ENCODE data around the gene CLDN7. TPM values are rescaled to one million over a fixed set of nuclear protein-coding genes. Genes with fewer than 3 reads are reported as not detected.

CLDN7 gene
- total RNA-seq, 1 donor from 2014 or later = 0.99 TPM

DNA sequence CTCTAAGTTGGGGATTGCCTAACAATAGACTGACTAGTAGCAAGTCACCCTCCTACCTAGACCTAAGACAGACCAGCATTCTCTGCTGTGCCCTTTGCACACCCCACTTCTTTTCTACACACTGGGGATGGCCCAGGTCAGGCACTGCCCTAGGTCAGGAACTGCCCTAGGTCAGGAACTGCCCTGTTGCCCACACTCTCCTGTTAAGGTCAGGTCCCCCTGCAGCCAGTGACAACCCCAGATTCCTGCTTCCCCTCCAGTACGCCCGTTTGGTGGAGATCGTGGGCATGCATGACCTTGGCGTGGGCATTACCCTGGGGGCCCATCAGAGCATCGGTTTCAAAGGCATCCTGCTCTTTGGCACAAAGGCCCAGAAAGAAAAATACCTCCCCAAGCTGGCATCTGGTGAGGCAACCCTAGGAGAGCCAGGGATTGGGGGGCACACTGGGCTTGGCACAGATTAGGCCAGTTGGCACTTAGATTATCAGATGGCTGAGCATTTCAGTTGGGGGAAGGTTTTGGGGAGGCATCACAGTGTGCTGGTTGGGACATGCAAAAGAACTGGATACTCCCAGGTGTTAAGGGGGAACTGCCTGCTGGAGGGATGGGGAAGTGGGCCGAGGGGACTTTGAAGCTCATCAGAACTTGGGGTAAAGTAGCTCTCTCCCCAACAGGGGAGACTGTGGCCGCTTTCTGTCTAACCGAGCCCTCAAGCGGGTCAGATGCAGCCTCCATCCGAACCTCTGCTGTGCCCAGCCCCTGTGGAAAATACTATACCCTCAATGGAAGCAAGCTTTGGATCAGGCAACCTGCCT is 40.8 kb downstream of the CLDN7 start:
- DNase-seq (ENCODE audit: low read depth in 2 of 2) = no peak

DNA sequence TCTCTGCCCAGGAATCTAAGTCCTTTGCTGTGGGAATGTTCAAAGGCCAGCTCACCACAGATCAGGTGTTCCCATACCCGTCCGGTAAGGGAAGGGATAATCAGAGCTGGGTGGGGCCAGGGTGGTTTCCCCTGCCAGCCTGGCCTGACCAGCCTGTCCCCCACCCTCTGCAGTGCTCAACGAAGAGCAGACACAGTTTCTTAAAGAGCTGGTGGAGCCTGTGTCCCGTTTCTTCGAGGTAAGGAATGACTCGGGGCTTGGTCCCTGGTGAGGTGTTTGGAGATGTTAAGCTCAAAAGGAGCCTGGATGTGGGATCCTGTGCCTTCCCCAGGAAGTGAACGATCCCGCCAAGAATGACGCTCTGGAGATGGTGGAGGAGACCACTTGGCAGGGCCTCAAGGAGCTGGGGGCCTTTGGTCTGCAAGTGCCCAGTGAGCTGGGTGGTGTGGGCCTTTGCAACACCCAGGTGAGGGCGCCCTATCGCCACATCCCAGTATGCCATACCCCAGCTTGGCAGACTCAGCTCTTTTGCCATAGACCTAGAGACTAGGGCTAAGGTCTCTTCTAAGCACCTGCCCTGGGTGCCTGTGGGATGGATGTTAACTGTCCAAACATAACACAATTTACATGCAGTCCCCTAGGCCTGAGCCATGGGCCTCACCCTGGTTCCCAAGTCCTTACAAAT is 41.5 kb downstream of the CLDN7 start:
- peak; percentile 84 to 86 for DNase-seq (ENCODE audit: low read depth in 2 of 2)

DNA sequence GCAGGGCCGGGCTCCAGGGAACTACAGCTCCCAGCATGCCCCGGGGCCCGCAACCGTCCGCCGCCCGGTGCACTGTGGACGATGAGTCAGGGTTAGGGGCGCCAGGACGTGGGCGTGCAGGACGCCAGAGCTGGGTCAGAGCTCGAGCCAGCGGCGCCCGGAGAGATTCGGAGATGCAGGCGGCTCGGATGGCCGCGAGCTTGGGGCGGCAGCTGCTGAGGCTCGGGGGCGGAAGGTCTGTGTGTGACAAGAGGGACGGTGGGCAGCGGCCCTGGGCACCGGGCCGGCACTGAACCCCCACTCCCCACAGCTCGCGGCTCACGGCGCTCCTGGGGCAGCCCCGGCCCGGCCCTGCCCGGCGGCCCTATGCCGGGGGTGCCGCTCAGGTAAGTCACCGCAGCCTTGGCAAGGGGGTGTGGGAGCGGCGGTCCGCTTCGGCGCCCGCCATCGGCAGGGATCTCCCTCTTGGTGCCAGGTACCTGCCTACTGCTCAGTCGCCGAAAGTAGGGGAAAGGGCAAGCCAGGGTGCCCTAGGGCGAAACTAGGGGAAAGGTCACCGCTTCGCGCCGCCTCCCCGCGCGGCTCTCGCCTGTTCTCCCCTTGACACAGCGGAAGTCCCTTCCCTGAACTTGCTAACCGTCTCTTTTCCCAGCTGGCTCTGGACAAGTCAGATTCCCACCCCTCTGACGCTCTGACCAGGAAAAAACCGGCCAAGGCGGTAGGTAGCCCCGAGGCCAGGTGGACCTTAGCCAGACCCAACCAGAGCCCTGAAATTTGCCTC is 42.3 kb downstream of the CLDN7 start, which contains the start of the genes ACADVL and DLG4:
ACADVL (plus strand) TSS at position 127 of the 781 bp plus-strand sequence; CDS start at position 174, 47 bp downstream.
DLG4 (minus strand) TSS at position 25 of the 781 bp plus-strand sequence.
- peak; percentile 83 to 89 for DNase-seq (ENCODE audit: low read depth in 2 of 2)

DNA sequence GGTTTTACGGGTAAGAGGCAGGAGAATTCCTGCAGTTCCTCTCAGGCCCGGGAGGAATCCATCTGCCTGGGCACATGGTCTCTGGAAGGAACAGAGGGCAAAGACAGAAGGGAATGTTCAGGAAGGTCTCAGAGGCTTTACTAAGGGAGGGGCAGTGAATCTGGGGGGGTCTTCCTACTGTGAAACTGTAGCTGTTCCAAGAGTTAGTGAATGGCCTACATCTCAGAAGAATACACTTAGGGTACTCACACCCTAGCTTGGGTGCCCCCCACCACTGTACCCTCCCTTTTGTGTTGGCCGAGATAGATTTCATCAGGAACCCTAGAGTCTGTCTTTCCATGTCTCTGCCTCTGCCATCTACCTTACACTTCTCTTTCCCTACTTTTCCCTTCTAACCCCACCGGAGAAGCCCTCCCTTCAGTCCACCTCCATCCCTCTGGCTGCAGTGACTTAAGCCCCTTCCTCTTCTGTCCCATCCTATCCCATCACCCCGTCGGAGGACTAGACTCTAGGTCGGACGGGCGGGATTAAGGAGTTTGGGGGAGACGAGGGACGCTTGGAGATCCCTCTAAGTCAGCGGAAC is 43.0 kb downstream of the CLDN7 start:
- DNase-seq (ENCODE audit: low read depth in 2 of 2) = no peak

DNA sequence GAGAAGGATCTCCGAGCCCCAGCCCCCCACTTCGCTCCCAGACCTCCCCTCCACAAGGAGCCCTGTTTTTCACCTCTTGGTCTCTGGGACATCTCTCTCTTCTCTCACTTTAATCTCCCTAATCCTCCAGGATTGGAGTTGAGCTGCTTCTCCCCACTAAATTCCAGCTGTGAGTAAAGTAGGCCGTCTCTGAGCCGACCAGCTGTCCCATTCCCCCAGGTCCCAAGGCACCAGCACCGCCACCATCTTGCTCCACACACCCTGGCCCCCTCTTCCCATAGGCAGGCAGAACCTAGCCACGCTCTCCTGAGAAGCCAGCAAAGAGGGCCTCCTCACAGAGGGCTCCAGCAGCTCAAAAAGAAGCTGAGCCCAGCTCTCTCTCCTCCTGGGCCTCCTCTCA is 43.5 kb downstream of the CLDN7 start:
- DNase-seq (ENCODE audit: low read depth in 2 of 2) = no peak

DNA sequence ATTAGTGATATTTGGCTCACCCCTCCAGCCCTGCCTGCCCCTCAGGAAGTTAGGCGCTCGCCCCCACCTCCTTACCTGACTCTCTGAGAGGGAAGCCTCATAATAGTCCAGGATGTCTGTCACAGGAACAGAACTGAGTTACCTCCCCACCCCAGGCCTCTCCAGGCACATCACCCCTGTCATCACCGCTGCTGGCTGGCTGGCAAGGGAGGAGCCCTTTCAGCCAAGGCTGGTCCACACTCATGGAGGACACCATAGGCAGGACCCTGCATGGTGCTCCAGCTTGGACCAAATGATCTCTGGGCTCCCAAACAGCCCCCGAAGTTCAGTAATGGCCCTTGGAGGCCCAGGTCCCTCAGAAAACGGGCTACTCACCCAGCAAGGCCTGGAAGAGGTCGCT is 44.1 kb downstream of the CLDN7 start:
- DNase-seq (ENCODE audit: low read depth in 2 of 2) = no peak

DNA sequence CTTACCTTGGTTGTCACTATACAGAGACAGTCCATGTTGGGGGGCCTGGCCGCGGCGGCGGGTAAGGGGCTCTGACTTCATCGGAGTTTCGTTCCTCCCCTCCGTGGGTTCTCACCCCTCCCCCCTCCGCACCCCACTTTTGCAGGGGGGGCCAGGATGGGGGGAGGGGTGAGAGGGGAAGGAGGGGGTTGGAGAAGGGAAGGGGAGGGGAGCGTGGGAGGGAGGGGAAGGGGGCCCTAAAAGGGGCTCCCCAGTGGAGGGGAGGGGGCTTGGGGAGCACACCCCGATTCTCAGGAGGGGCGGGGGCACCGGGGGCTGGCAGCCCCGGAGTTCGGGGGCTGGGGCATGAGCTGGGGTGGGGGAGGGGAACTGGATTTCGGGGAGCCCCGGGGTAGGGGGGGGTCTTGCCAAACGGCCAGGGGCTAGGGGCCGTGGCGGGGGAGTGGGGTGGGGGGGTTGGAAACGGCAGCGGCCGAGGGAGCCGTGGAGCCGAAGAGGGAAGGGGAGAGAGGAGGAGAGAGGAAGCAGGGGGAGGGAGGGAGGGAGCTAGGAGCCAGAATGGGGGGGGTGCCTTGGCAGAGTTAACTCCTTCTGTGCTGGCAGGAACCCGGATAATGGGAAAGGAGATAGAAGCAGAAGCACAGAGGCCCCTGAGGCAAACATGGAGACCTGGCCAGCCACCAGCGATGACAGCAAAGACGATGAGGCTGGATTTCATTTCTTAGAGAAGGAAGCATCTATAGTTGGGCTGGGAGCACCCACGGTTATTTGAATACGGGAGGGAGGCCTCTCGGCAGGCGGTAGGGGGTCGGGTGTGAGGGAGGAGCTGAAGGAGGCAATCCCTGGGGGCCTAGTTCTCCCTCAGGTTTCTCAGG is 44.9 kb downstream of the CLDN7 start:
- DNase-seq (ENCODE audit: low read depth in 2 of 2) = peak; percentile 71 to 72

DNA sequence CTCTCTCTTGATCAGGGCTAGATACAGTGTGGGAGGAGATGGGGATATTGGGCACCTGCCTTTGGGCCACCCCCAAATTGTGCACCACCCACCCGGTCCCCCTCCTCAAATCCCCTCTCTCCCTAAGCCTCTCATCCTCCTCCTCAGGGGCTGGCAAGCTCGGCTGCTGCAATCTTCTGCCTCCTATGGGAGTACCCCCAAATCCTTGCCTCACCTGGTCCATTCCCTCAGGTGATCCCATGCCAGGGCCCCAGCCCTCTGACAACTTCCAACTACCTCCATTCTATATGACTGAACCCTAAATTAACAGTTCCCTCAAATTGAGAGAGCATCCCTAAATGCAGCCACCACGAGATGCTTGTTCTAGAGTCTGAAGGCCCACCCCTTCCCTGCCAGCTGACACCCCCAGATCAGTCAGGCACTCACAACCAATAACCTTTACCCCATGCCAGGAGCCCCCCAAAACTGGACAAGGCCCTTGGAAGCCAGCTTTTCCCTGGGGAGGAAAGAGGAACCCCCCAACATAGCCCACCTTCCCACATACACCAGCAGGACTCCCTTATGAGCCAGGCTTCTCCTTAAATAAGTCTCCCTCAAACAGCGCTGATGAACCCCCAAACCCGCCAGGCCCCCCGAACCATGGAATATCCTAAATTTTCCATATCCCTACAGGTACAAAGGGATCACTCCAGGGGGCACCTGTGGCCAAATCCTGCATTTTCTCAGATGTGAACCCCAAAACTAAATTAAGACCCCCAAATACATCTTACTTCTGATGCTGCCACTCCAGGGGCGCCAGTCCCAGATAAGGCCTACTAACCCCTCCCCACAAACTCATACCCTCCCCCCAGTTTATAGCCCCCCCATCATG is 45.8 kb downstream of the CLDN7 start:
- no peak for DNase-seq (ENCODE audit: low read depth in 2 of 2)

DNA sequence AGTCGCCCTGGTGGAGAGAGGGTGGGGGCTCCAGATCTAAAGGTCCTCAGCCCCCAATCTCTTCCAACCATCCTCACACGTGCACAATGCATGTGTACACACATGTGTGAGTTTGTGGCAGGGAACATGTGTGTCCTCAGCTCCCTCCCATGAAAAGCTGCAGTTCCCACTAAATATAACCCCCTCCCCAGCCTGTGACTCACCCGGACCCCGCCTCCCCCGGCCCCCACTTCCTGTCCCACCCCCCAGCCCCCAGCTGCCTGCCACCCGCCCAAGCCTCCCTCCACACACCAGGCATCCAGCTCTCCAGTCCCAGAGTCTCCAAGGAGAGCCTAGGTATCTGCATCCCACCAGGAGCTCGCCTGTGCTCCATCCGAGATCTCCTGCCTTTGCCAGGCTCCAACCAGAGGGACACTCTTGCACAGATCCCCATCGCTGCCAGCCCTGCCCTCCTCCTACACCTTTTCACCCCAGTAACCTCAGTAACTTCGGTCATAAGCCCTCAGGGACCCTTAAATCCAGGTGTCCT is 46.6 kb downstream of the CLDN7 start:
- DNase-seq (ENCODE audit: low read depth in 2 of 2) = peak in 1 of 2 donors; percentile 32

DNA sequence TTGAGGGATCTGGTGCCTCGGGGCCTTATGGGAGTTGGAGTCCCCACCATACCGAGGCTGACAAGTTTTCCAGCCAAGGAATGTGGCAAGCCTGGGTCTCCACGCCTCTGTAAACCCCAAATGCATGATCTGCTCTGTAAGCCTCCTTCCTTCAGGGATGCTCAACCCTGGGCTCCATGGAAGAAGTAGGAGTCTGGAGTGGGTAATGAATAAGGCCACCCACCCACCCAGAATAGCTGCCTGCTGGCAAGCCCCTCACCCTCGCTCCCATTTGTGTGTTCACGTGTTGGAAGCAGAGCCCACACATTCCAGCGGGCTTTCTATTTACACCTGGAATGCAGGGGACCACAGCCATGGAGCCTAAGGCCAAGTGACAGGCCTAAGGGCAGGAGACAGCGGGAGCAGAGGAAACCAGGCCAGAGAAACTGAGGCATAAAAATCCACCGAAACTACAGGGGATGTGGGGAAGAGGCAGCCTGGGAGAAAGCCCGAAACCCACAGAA is 47.1 kb downstream of the CLDN7 start:
- no peak for DNase-seq (ENCODE audit: low read depth in 2 of 2)

DNA sequence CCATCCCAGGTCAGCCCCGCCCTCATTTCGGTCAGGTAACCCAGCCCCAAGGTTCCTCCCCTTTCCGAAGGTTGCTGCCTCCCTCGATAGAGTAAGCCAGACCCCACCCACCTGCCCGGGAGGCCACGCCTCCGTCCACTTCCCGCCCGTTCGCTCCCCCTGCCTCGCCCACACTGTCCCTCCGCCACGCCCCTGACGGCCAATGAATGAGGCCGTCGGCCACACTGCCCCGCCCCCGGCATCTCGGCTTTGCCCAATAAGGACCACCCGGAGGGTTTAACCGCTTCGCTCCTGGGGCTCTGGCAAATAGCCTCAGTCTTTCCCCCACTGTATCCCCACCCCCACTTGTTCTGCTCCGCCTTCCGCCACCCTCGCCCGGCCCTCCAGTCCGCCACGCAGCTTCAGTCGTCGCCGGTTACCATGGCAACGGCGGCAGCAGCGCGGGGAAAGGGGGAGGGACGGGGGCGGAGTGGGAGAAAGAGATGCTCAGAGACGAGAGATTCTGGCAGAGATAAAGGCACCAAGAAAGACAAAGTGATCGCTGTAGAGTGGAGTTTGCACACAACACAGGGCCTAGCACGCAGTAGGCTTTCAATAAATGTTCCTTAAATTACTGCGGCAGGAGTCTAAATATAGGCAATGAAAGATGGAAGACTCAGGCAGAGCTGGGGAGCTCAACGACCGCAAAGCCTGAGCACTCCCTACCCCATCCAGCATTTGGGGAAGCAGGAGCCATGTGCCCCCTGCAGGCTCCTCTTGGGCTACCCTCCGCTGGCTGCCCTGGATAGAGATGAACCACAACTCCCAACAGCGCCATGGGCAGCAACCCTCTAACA is 47.8 kb downstream of the CLDN7 start:
- peak; percentile 97 to 99 for DNase-seq (ENCODE audit: low read depth in 2 of 2)

DNA sequence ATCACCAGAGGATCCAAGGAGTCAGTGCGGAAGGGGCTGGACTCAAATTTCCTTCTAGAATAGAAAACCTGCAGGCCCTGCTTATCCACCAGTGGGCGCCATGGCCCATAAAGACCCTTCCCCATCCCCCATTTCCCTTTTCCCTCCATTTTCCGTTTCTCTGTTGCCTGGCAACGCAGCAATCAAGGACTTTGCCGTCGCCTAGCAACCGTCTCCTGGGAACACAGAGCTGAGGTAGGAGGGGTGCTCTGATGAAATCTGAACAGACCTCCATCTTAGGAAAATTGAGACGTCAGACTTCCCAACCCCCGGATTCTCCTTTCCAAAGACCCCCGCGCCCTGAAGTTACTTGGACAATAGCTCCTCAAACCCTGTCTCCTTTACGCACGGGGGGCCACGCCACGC is 48.4 kb downstream of the CLDN7 start:
- DNase-seq (ENCODE audit: low read depth in 2 of 2) = peak; percentile 80 to 88

DNA sequence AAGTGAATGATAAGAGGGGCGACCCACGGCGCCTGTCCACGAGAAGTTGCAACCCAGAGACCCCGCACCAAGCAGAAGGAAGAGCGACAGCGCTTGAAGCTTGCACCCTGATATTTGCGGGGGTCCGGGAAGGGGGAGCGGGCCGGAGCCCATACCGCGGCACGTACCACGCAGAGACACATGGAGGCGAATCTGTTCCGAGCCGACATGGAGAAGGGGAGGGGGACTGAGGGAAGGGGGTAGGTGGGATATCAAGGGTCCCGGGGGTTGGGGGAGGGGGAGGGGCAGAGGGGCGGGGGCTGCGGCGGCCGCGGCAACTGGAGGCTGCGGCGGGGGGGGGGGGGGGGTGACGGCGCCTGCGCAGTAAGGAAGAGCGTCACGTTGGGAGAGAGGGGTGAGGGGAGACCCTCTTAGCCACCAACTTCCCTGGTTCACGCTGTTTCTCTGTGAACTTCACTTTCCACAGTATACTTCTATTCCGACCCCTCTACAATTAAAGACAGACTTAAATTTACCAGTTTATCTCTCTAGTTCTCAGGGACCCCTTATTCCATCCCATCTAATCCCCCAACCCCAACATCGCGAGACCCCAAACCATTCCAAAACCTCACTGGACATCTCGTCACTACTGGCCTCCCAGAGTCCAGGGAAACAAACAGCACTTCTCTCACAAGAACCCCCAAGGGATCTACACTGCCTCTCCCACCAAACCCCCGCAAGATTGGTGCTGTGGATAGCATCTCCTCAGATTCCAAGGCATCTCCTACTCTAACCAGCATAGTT is 50.6 kb downstream of the CLDN7 start:
- no peak for DNase-seq (ENCODE audit: low read depth in 2 of 2)
